ENCODE results near the gene CAB39. TPM values are rescaled to one million over a fixed set of nuclear protein-coding genes. Genes with fewer than 3 reads are reported as not detected.

Gene CAB39
- total and polyA plus RNA-seq, 2 of the 8 experiments (the other 6 are each of a cell fraction or from before 2014, with no cell fraction given): 16.4 to 50.5 TPM

DNA sequence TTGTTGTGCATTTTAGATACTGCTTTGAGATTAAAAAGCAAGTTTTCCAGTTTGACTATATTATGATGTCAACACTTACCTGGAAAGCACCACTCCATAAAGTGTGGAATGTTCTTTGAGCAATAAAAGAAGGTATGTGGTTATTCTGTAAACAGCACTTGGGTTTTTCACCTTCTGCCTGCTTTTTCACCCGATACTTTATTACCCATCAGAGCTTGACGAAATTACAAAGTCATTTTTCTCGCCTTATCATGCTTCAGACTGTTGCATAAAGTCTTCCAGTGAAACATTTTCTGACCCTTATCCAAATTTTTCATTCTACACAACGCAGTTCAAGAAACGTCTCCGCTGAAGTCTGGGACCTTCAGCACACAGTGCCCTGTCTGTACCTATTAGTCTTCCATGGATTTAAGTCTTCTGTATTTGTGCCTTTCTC, 25.2 kb downstream of the CAB39 start:
- no peak overlapping the region for H2BK12ac ChIP-seq (ENCODE audit: low read depth, low read length)
- H4K91ac ChIP-seq (replicated peaks; ENCODE audit: insufficient read length, low read length): no peak overlapping the region
- H3K18ac ChIP-seq (ENCODE audit: extremely low read depth, low read length): no peak overlapping the region
- H3K27me3 ChIP-seq (replicated peaks in 1 of 4; ENCODE audit: control insufficient read depth in 3 of 4, extremely low read depth in 1 of 4, insufficient read depth in 3 of 4, low read length in 3 of 4): no peaks in the 10 kb centered on the region
- no peaks in the 10 kb centered on the region for H3K36me3 ChIP-seq (ENCODE audit: control insufficient read depth in 2 of 4, insufficient read depth in 4 of 4, low read length in 3 of 4)
- H4K20me1 ChIP-seq (replicated peaks in 1 of 2; ENCODE audit: control insufficient read depth in 1 of 2, insufficient read depth in 2 of 2, low read length in 2 of 2): peaks cover 0 to 3% of the 10 kb centered on the region in 2 experiments
- H3K23me2 ChIP-seq (ENCODE audit: low read depth, low read length): no peaks in the 10 kb centered on the region
- no peak overlapping the region for H2AFZ ChIP-seq (ENCODE audit: low read length)
- H3K4me1 ChIP-seq (replicated peaks in 1 of 4; ENCODE audit: control insufficient read depth in 3 of 4, insufficient read depth in 4 of 4, low read length in 3 of 4): peaks cover 0 to 2% (median 1%) of the 10 kb centered on the region in 4 experiments; a peak in 2 of 7 replicates
- H2BK120ac ChIP-seq (replicated peaks; ENCODE audit: low read depth, low read length): no peak overlapping the region
- peaks cover 7% of the 10 kb centered on the region for H3K79me1 ChIP-seq (ENCODE audit: low read depth, low read length)
- H4K5ac ChIP-seq (ENCODE audit: insufficient read length, low read depth, low read length): no peak overlapping the region
- TF ChIP-seq SIX5 (IDR thresholded peaks at IDR 0.05; ENCODE audit: low read depth, low read length) (no peak), CHD2 (IDR thresholded peaks at IDR 0.05; ENCODE audit: low read length) (no peak), BACH1 (IDR thresholded peaks at IDR 0.05; ENCODE audit: low read length) (no peak), CTBP2 (IDR thresholded peaks at IDR 0.05; ENCODE audit: borderline replicate concordance, insufficient read depth, insufficient read length, low read length) (no peak), TEAD4 (IDR thresholded peaks at IDR 0.05; ENCODE audit: low read depth, low read length) (no peak)
- TF ChIP-seq, protein P1, sequence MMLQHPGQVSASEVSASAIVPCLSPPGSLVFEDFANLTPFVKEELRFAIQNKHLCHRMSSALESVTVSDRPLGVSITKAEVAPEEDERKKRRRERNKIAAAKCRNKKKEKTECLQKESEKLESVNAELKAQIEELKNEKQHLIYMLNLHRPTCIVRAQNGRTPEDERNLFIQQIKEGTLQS (IDR thresholded peaks at IDR 0.05; ENCODE audit: insufficient read depth, low read depth, low read length): no peak
- TF ChIP-seq, protein P2, sequence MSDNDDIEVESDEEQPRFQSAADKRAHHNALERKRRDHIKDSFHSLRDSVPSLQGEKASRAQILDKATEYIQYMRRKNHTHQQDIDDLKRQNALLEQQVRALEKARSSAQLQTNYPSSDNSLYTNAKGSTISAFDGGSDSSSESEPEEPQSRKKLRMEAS (IDR thresholded peaks at IDR 0.05): no peak
- no peak overlapping the region for H2BK15ac ChIP-seq (ENCODE audit: low read length)
- H3K4me2 ChIP-seq (ENCODE audit: insufficient read depth in 1 of 2, low read depth in 2 of 2, low read length in 2 of 2): no peak overlapping the region
- peaks cover 4 to 89% of the 10 kb centered on the region in 2 experiments for H3K79me2 ChIP-seq (ENCODE audit: control insufficient read depth in 1 of 2, insufficient read depth in 2 of 2, low read length in 2 of 2)
- no peak overlapping the region for H4K8ac ChIP-seq (ENCODE audit: extremely low read depth, insufficient read depth, low read length)
- CTCF ChIA-PET (ENCODE audit: partially characterized antibody): interaction anchor here (0.7 to 1.1 kb wide), 3 partner anchors 18 to 29 kb away, joined by 3 read pairs; no protein-coding TSS in a partner anchor
- H3K9ac ChIP-seq (replicated peaks in 1 of 4; ENCODE audit: extremely low read depth in 1 of 4, low read depth in 3 of 4, low read length in 3 of 4): no peak overlapping the region
- no peak overlapping the region for H3K27ac ChIP-seq (ENCODE audit: low read depth, low read length)
- DNase-seq (ENCODE audit: low read depth in 1 of 2, low spot score in 2 of 2) (no peak), FAIRE-seq (no peak)
- no peak overlapping the region for H3K14ac ChIP-seq (ENCODE audit: insufficient read length)
- H2BK20ac ChIP-seq (ENCODE audit: low read length): no peak overlapping the region
- H2BK5ac ChIP-seq (ENCODE audit: low read depth, low read length): no peak overlapping the region
- no peak overlapping the region for H3K4ac ChIP-seq (replicated peaks; ENCODE audit: insufficient read length, low read depth, low read length)
- no peaks in the 10 kb centered on the region for H3K9me3 ChIP-seq (ENCODE audit: insufficient read depth in 2 of 2, low read depth in 1 of 2, low read length in 1 of 2)
- no peak overlapping the region for H3K4me3 ChIP-seq (ENCODE audit: extremely low read depth in 1 of 4, insufficient read depth in 2 of 4, low read depth in 3 of 4, low read length in 4 of 4)
- H2AK5ac ChIP-seq (ENCODE audit: low read depth, low read length): no peak overlapping the region
- no peak overlapping the region for H3K23ac ChIP-seq (ENCODE audit: insufficient read length)
- no peak overlapping the region for H3K56ac ChIP-seq (replicated peaks; ENCODE audit: insufficient read length, low read depth, low read length)
- POLR2A ChIA-PET (ENCODE audit: partially characterized antibody): interaction anchor here (1.0 kb wide), 1 partner anchor 24 kb away, joined by 3 read pairs; no protein-coding TSS in a partner anchor
- 88% methylated on average over 6 of the region's 6 CpGs; no CpG with 5 or more reads in 1 of the 2 experiments for WGBS, 2 experiments (ENCODE audit: extremely low coverage in 1 of 2, insufficient coverage in 1 of 2, insufficient read length in 1 of 2, insufficient replicate concordance in 2 of 2, low coverage in 1 of 2, low lambda C conversion rate in 2 of 2, missing lambda C conversion rate in 1 of 2)

Data from H1 (cell line).